ENCODE measurements around the gene KIAA1328.
"Not testable (repeated sequence)": the region's sequence is repeated elsewhere in the genome, so short reads cannot be mapped to it uniquely, and the experiment has no call there.

The KIAA1328 gene

GRCh38 chr18:36888778-36889177 lies 59.9 kb downstream of the KIAA1328 start:
- DNase-seq, result no peak

GRCh38 chr18:36889321-36889720 lies 60.4 kb downstream of the KIAA1328 start:
- no peak for DNase-seq

- DNase-seq, result no peak
These were observed 60.8 kb downstream of the KIAA1328 start for GRCh38 chr18:36889742-36890141.

- no peak for DNase-seq
These were observed 61.7 kb downstream of the KIAA1328 start for GRCh38 chr18:36890598-36890997.

GRCh38 chr18:36893227-36893626 lies 64.3 kb downstream of the KIAA1328 start:
- DNase-seq, result no peak

GRCh38 chr18:36895606-36896005 lies 66.7 kb downstream of the KIAA1328 start:
- no peak for DNase-seq

GRCh38 chr18:36897253-36897652 lies 68.3 kb downstream of the KIAA1328 start:
- no peak for DNase-seq

GRCh38 chr18:36899289-36899688 lies 70.4 kb downstream of the KIAA1328 start:
- DNase-seq, result no peak

GRCh38 chr18:36900466-36900865 lies 71.5 kb downstream of the KIAA1328 start:
- no peak for DNase-seq

- DNase-seq, result no peak
These were observed 72.4 kb downstream of the KIAA1328 start for GRCh38 chr18:36901277-36901701.

- DNase-seq, result no peak
These were observed 74.4 kb downstream of the KIAA1328 start for GRCh38 chr18:36903215-36903928.

- no peak for DNase-seq
These were observed 76.6 kb downstream of the KIAA1328 start for GRCh38 chr18:36905571-36905970.

- not testable (repeated sequence) for DNase-seq
These were observed 80.4 kb downstream of the KIAA1328 start for GRCh38 chr18:36909282-36909681.

- no peak for DNase-seq
These were observed 84.0 kb downstream of the KIAA1328 start for GRCh38 chr18:36912887-36913286.

- no peak for DNase-seq
These were observed 89.0 kb downstream of the KIAA1328 start for GRCh38 chr18:36917907-36918306.

GRCh38 chr18:36929601-36930000 lies 100.7 kb downstream of the KIAA1328 start:
- DNase-seq, result no peak

- no peak for DNase-seq
These were observed 102.2 kb downstream of the KIAA1328 start for GRCh38 chr18:36931106-36931505.

GRCh38 chr18:36933552-36933951 lies 104.6 kb downstream of the KIAA1328 start:
- no peak for DNase-seq

- no peak for DNase-seq
These were observed 106.0 kb downstream of the KIAA1328 start for GRCh38 chr18:36934884-36935283.

- no peak for DNase-seq
These were observed 113.3 kb downstream of the KIAA1328 start for GRCh38 chr18:36942264-36942663.

- no peak for DNase-seq
These were observed 119.0 kb downstream of the KIAA1328 start for GRCh38 chr18:36947820-36948348.

- DNase-seq, result no peak
These were observed 121.4 kb downstream of the KIAA1328 start for GRCh38 chr18:36950282-36950681.

- no peak for DNase-seq
These were observed 122.0 kb downstream of the KIAA1328 start for GRCh38 chr18:36950960-36951359.

- no peak for DNase-seq
These were observed 124.1 kb downstream of the KIAA1328 start for GRCh38 chr18:36953047-36953446.

- no peak for DNase-seq
These were observed 131.1 kb downstream of the KIAA1328 start for GRCh38 chr18:36960038-36960437.
